ENCODE measurements around the gene CTTN. TPM values are rescaled to one million over a fixed set of nuclear protein-coding genes. Genes with fewer than 3 reads are reported as not detected.

Gene CTTN
- total RNA-seq, 1 donor from 2014 or later: 51.4 TPM

GRCh38 chr11:70462818-70463477, 64.6 kb downstream of the CTTN start:
- Mint-ChIP-seq H3K27me3 (ENCODE audit: insufficient read depth) (peaks cover 3% of the 10 kb centered on the region), H3K27ac (no peak overlapping the region), H3K36me3 (ENCODE audit: low read depth) (no peaks in the 10 kb centered on the region), H3K4me3 (no peak overlapping the region), H3K9me3 (no peaks in the 10 kb centered on the region), H3K4me1 (ENCODE audit: low read depth) (no peaks in the 10 kb centered on the region)
- intact Hi-C loops (cut with micrococcal nuclease): no loop called here
- DNase-seq (ENCODE audit: low spot score): no peak

DNA sequence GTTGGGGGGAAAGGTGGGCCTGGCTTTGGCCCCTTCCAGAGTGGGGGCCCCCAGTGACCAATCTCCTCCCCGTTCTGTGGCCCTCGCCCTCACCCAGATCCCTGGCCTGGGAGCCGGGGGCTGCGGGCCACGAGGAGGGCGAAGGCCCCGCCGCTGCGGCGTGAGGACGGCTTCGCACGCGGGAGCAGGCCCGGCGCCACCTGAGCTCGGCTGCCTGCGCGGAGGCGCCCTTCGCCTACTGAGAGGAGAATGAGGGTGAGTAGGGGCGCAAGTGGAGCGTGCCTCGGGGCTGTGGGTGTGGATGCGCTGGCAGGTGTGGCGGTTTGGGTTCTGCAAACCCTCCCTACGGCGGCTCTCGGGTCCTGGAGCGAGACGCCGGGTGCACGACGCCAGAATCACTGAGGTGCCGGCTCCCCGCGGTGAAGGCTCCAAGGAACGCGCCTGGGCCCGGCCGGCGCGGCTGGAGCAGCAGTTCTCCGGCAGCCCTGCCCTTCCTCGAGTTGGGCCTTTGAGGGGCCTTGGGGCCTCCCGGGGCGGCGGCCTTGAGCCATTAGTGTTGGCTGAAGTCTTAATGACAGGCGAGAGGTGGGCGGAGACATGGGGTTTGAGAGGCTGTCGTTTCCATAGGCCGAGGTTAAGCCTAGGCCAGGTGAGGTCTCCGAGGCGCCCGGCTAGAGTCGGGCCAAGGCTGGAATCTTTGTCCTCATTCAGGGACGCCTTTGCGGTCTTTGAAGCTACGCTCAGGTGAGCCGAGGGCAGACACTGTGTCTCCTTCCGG, 65.3 kb downstream of the CTTN start:
- DNase-seq (ENCODE audit: low spot score): no peak
- Mint-ChIP-seq H3K27ac (no peak overlapping the region), H3K9me3 (no peaks in the 10 kb centered on the region), H3K27me3 (ENCODE audit: insufficient read depth) (peaks cover 1% of the 10 kb centered on the region), H3K4me1 (ENCODE audit: low read depth) (no peaks in the 10 kb centered on the region), H3K36me3 (ENCODE audit: low read depth) (no peaks in the 10 kb centered on the region), H3K4me3 (no peak overlapping the region)
- intact Hi-C loops (cut with micrococcal nuclease): no loop called here

GRCh38 chr11:70464509-70465361, 66.4 kb downstream of the CTTN start:
- Mint-ChIP-seq H3K4me3 (no peak overlapping the region), H3K9me3 (no peaks in the 10 kb centered on the region), H3K27ac (no peak overlapping the region), H3K36me3 (ENCODE audit: low read depth) (no peaks in the 10 kb centered on the region), H3K27me3 (ENCODE audit: insufficient read depth) (peaks cover 1% of the 10 kb centered on the region), H3K4me1 (ENCODE audit: low read depth) (no peaks in the 10 kb centered on the region)
- no peak for DNase-seq (ENCODE audit: low spot score)
- intact Hi-C loops (cut with micrococcal nuclease): no loop called here

GRCh38 chr11:70466154-70466553, 67.8 kb downstream of the CTTN start:
- H3K27me3 Mint-ChIP-seq (ENCODE audit: insufficient read depth): peaks cover 7% of the 10 kb centered on the region
- H3K27ac Mint-ChIP-seq: no peak overlapping the region
- no peak overlapping the region for H3K4me3 Mint-ChIP-seq
- no peaks in the 10 kb centered on the region for H3K36me3 Mint-ChIP-seq (ENCODE audit: low read depth)
- H3K9me3 Mint-ChIP-seq: no peaks in the 10 kb centered on the region
- no peak for DNase-seq (ENCODE audit: low spot score)
- intact Hi-C loops (cut with micrococcal nuclease): no loop called here
- H3K4me1 Mint-ChIP-seq (ENCODE audit: low read depth): no peaks in the 10 kb centered on the region

GRCh38 chr11:70466596-70466995, 68.3 kb downstream of the CTTN start:
- Mint-ChIP-seq H3K27me3 (ENCODE audit: insufficient read depth) (peaks cover 7% of the 10 kb centered on the region), H3K36me3 (ENCODE audit: low read depth) (no peaks in the 10 kb centered on the region), H3K9me3 (no peaks in the 10 kb centered on the region), H3K4me3 (no peak overlapping the region), H3K27ac (no peak overlapping the region), H3K4me1 (ENCODE audit: low read depth) (no peaks in the 10 kb centered on the region)
- no peak for DNase-seq (ENCODE audit: low spot score)
- intact Hi-C loops (cut with micrococcal nuclease): no loop called here

- no peak for DNase-seq (ENCODE audit: low spot score)
- H3K4me3 Mint-ChIP-seq: no peak overlapping the region
- no peak overlapping the region for H3K27ac Mint-ChIP-seq
- intact Hi-C loops (cut with micrococcal nuclease): no loop called here
- H3K9me3 Mint-ChIP-seq: no peaks in the 10 kb centered on the region
- no peaks in the 10 kb centered on the region for H3K4me1 Mint-ChIP-seq (ENCODE audit: low read depth)
- no peaks in the 10 kb centered on the region for H3K36me3 Mint-ChIP-seq (ENCODE audit: low read depth)
- H3K27me3 Mint-ChIP-seq (ENCODE audit: insufficient read depth): peaks cover 7% of the 10 kb centered on the region
These were observed 69.1 kb downstream of the CTTN start for GRCh38 chr11:70467201-70468085.

GRCh38 chr11:70468256-70469195, 70.2 kb downstream of the CTTN start:
- intact Hi-C loops (cut with micrococcal nuclease): no loop called here
- Mint-ChIP-seq H3K36me3 (ENCODE audit: low read depth) (no peaks in the 10 kb centered on the region), H3K27me3 (ENCODE audit: insufficient read depth) (peaks cover 7% of the 10 kb centered on the region), H3K27ac (no peak overlapping the region), H3K4me1 (ENCODE audit: low read depth) (no peaks in the 10 kb centered on the region), H3K4me3 (no peak overlapping the region), H3K9me3 (no peaks in the 10 kb centered on the region)
- no peak for DNase-seq (ENCODE audit: low spot score)

GRCh38 chr11:70470127-70470526, 71.8 kb downstream of the CTTN start:
- H3K9me3 Mint-ChIP-seq: no peaks in the 10 kb centered on the region
- peaks cover 7% of the 10 kb centered on the region for H3K27me3 Mint-ChIP-seq (ENCODE audit: insufficient read depth)
- no peaks in the 10 kb centered on the region for H3K36me3 Mint-ChIP-seq (ENCODE audit: low read depth)
- DNase-seq (ENCODE audit: low spot score): no peak
- no peaks in the 10 kb centered on the region for H3K4me1 Mint-ChIP-seq (ENCODE audit: low read depth)
- intact Hi-C loops (cut with micrococcal nuclease): no loop called here
- H3K4me3 Mint-ChIP-seq: no peak overlapping the region
- H3K27ac Mint-ChIP-seq: no peak overlapping the region

GRCh38 chr11:70471254-70471653, 72.9 kb downstream of the CTTN start:
- H3K9me3 Mint-ChIP-seq: no peaks in the 10 kb centered on the region
- no peak overlapping the region for H3K4me3 Mint-ChIP-seq
- no peaks in the 10 kb centered on the region for H3K36me3 Mint-ChIP-seq (ENCODE audit: low read depth)
- peaks cover 7% of the 10 kb centered on the region for H3K27me3 Mint-ChIP-seq (ENCODE audit: insufficient read depth)
- no peak for DNase-seq (ENCODE audit: low spot score)
- no peaks in the 10 kb centered on the region for H3K4me1 Mint-ChIP-seq (ENCODE audit: low read depth)
- intact Hi-C loops (cut with micrococcal nuclease): no loop called here
- no peak overlapping the region for H3K27ac Mint-ChIP-seq

DNA sequence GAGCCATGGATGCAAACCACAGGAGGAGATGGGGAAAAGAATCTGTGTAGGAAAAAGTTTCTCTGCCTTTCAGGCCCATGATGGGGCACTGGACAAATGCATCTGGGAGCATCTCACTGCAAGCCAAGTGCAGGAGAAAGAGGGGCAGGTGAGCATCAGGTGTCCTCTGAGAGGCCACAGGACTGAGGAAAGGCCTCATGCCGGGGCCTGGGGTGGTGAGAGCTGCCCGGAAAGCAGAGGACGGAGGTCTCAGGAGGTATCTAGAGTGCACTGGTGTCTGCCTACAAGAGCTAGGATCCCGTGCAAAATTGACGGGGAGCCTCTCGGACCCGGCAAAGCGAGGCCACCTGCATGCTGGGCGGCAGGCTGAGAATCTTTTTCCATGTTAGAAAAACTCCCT, 73.9 kb downstream of the CTTN start:
- no peak overlapping the region for H3K27ac Mint-ChIP-seq
- intact Hi-C loops (cut with micrococcal nuclease): no loop called here

DNA sequence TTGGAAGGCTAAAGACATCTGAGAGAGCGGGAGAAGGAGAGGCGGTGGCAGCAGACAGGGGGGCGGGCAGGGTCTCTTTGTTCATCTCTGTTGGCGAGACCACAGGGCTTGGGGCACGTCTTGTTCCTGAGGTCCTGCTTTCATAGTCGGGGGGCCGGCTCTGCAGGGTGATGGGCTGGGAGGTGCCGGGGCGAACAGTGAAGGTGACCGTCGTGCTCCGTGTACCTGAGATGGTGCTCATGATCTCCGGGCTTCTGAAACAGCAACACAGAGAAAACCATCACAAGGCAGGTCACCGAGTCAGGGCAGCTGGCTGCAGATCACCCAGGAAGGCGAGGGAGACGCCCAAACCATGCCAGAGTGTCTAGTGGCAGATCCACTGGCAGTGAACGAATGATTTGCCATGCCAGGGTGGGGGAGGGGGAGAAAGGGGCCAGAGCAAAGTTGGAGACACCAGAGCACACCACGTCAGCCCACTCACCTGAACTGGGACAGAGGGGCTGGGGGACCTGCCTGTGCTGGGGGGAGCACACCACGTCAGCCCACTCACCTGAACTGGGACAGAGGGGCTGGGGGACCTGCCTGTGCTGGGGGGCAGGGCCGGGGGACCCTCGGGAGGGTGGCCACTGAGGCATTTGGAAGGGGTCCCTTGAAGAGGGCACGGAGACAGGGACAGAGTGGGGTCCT, 75.0 kb downstream of the CTTN start:
- H3K36me3 Mint-ChIP-seq (ENCODE audit: low read depth): no peaks in the 10 kb centered on the region
- no peaks in the 10 kb centered on the region for H3K9me3 Mint-ChIP-seq
- intact Hi-C loops (cut with micrococcal nuclease): no loop called here
- DNase-seq (ENCODE audit: low spot score): no peak
- peaks cover 7% of the 10 kb centered on the region for H3K27me3 Mint-ChIP-seq (ENCODE audit: insufficient read depth)
- no peak overlapping the region for H3K27ac Mint-ChIP-seq
- no peak overlapping the region for H3K4me3 Mint-ChIP-seq
- no peaks in the 10 kb centered on the region for H3K4me1 Mint-ChIP-seq (ENCODE audit: low read depth)

More for the DNA sequence above, 73.9 kb downstream of the CTTN start:
- Mint-ChIP-seq H3K9me3 (no peaks in the 10 kb centered on the region), H3K27me3 (ENCODE audit: insufficient read depth) (peaks cover 7% of the 10 kb centered on the region), H3K36me3 (ENCODE audit: low read depth) (no peaks in the 10 kb centered on the region), H3K4me3 (no peak overlapping the region), H3K4me1 (ENCODE audit: low read depth) (no peaks in the 10 kb centered on the region)
- DNase-seq (ENCODE audit: low spot score): no peak
